MM.1S (cell line): ENCODE measurements around the gene PEAK1.

Experiments
- CTCF ChIP-seq: fragments of 300-600 bp; sonication (generic); IDR thresholded peaks from 2 replicates; pipeline ENCODE4 v1.5.1; 2016; ENCODE audit warnings: antibody characterized with exemption, low read length, mixed read lengths
- EZH2phosphoT487 ChIP-seq: fragments of 300-600 bp; sonication (generic); IDR thresholded peaks from 2 replicates; pipeline ENCODE4 v1.6.1; 2018; ENCODE audit warnings: antibody characterized with exemption, low read length

GRCh38 chr15:77071305-77072223, 348.3 kb downstream of the PEAK1 start:
- TF ChIP-seq CTCF: no peak
- TF ChIP-seq EZH2phosphoT487: no peak
